ENCODE results near the gene PSORS1C2. TPM values are rescaled to one million over a fixed set of nuclear protein-coding genes. Genes with fewer than 3 reads are reported as not detected.

Gene PSORS1C2
- total and polyA plus RNA-seq, 4 donors, result not detected

DNA sequence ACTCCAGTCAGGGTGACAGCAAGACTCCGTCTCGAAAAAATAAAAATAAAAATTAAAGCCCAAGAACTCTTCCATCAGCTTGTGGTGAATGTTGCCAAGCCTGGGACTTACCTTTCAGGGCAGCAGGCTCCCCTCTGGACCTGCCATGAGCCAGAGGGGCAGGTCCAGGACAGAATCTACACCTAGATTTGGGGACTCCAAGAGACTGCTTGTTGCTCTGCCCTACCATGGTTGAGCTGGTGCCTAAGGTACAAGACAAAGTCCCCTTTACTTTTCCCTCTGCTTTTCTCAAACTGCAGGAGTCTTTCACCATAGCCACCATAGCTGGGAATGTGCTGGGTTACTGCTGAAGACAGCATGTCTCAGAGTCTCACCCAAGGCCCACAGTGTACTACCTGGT is 35.7 kb downstream of the PSORS1C2 start:
- WGBS (ENCODE audit: insufficient coverage), result 90% methylated on average over 2 of the region's 2 CpGs
- Histone ChIP-seq H3K4me1 (ENCODE audit: control insufficient read depth, insufficient read depth, low read length) (no peaks in the 10 kb centered on the region), H3K27ac (ENCODE audit: low read depth, low read length) (no peak overlapping the region), H3K27me3 (ENCODE audit: control insufficient read depth, insufficient read depth, low read length) (no peaks in the 10 kb centered on the region), H3K4me3 (ENCODE audit: low read depth, low read length) (no peak overlapping the region), H3K36me3 (ENCODE audit: control insufficient read depth, insufficient read depth, low read length) (no peaks in the 10 kb centered on the region), H3K9me3 (ENCODE audit: control insufficient read depth, insufficient read depth, low read length) (no peaks in the 10 kb centered on the region)
- no peak for DNase-seq (ENCODE audit: low read depth in 4 of 6, low spot score in 6 of 6)

DNA sequence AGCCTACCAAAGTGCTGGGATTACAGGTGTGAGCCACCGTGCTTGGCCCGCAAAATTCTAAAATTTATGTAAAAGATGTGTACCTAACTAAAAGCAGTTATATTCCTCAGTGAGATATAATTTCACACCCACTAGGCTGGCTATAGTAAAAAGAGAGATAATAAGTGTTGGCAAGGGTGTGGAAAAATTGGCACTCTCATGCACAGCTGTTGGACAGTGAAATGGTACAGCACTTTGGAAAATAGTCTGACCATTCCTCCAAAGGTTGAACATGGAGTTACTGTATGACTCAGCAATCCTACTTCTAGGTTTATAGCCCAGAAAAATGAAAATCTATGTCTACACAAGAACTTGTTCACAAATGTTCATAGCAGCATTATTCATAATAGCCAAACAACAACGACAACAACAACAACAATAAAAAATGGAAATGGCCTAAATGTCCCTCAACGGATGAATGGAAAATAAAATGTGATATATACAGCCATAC is 40.4 kb downstream of the PSORS1C2 start:
- H3K4me3 ChIP-seq (ENCODE audit: low read depth, low read length), result no peak overlapping the region
- H3K9me3 ChIP-seq (ENCODE audit: control insufficient read depth, insufficient read depth, low read length), result no peaks in the 10 kb centered on the region
- no peak overlapping the region for H3K27ac ChIP-seq (ENCODE audit: low read depth, low read length)
- no peak for DNase-seq (ENCODE audit: low read depth in 4 of 6, low spot score in 6 of 6)
- H3K36me3 ChIP-seq (ENCODE audit: control insufficient read depth, insufficient read depth, low read length), result no peaks in the 10 kb centered on the region
- H3K27me3 ChIP-seq (ENCODE audit: control insufficient read depth, insufficient read depth, low read length), result no peaks in the 10 kb centered on the region
- peaks cover 8% of the 10 kb centered on the region for H3K4me1 ChIP-seq (ENCODE audit: control insufficient read depth, insufficient read depth, low read length)
- no CpG with 5 or more reads among the region's 4 CpGs for WGBS (ENCODE audit: insufficient coverage)

DNA sequence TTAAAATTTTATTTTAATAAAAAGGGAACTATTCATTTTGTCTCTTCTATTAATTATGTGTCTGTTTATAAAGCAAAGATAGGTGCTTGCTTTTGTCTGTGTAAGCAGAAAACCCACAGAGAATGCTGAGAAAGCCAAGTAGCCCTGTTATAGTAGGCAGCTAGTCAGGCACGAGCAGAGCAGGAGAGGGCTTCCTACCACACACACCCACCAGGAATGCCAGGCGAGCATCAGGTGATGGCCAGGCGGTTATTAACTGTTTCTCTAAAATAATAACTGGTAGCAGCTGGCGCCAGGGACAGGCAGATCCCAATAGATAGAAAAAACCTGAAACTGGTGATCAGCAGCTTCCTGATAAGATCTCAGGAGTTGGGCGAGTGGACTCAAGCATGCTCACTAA is 42.2 kb downstream of the PSORS1C2 start:
- Histone ChIP-seq H3K36me3 (ENCODE audit: control insufficient read depth, insufficient read depth, low read length) (no peaks in the 10 kb centered on the region), H3K27ac (ENCODE audit: low read depth, low read length) (no peak overlapping the region), H3K4me1 (ENCODE audit: control insufficient read depth, insufficient read depth, low read length) (peaks cover 8% of the 10 kb centered on the region), H3K9me3 (ENCODE audit: control insufficient read depth, insufficient read depth, low read length) (no peaks in the 10 kb centered on the region), H3K4me3 (ENCODE audit: low read depth, low read length) (no peak overlapping the region), H3K27me3 (ENCODE audit: control insufficient read depth, insufficient read depth, low read length) (no peaks in the 10 kb centered on the region)
- 73% methylated on average over 5 of the region's 5 CpGs for WGBS (ENCODE audit: insufficient coverage)
- DNase-seq (ENCODE audit: low read depth in 4 of 6, low spot score in 6 of 6), result no peak

DNA sequence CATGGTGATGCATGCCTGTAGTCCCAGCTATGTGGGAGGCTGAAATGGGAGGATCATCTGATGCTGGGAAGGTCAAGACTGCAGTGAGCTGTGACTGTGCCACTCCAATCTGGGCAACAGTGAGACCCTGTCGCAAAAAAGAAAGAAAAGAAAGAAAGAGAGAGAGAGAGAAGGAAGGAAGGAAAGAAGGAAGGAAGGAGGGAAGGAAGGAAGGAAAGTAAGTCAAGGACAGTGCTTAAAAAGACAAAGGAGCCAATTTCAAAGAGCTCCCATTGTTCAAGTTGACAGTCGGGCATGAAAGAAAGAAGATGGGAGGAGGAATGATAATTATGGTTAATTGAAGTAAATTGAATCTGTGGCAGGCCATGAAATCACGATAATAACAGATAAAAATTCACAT is 42.7 kb downstream of the PSORS1C2 start:
- 75% methylated on average over 1 of the region's 3 CpGs for WGBS (ENCODE audit: insufficient coverage)
- DNase-seq (ENCODE audit: low read depth in 4 of 6, low spot score in 6 of 6), result no peak

DNA sequence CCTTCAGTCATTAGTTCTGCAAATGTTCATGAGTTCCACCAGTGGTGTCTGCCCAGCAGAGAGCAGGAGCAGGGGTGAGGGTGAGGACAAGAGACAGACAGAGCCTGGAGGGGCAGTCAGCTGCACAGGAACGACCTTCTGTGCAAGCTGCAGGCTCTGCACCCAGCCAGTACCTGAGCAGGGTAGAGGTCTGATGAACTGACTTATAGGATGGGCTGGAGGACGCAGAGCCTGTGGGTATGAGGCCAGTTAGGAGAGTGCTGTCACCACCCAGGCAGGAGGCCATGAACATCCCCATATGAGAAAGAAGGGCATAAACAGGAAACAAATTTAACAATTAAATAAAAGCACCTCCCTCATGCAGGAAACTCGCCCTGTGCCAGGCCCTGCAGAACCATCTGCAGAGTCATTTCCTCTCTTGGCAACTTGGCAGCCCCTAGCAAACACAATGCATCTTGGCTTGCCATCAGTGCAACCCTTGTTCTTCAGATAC is 44.4 kb downstream of the PSORS1C2 start:
- H3K27ac ChIP-seq (ENCODE audit: low read depth, low read length), result no peak overlapping the region
- WGBS (ENCODE audit: insufficient coverage), result 58% methylated on average over 2 of the region's 3 CpGs
- H3K27me3 ChIP-seq (ENCODE audit: control insufficient read depth, insufficient read depth, low read length), result no peaks in the 10 kb centered on the region
- peaks cover 8% of the 10 kb centered on the region for H3K4me1 ChIP-seq (ENCODE audit: control insufficient read depth, insufficient read depth, low read length)
- no peak overlapping the region for H3K4me3 ChIP-seq (ENCODE audit: low read depth, low read length)
- H3K36me3 ChIP-seq (ENCODE audit: control insufficient read depth, insufficient read depth, low read length), result no peaks in the 10 kb centered on the region
- no peaks in the 10 kb centered on the region for H3K9me3 ChIP-seq (ENCODE audit: control insufficient read depth, insufficient read depth, low read length)
- no peak for DNase-seq (ENCODE audit: low read depth in 4 of 6, low spot score in 6 of 6)

More for the DNA sequence above, 42.7 kb downstream of the PSORS1C2 start:
- H3K36me3 ChIP-seq (ENCODE audit: control insufficient read depth, insufficient read depth, low read length), result no peaks in the 10 kb centered on the region
- H3K27me3 ChIP-seq (ENCODE audit: control insufficient read depth, insufficient read depth, low read length), result no peaks in the 10 kb centered on the region
- H3K4me3 ChIP-seq (ENCODE audit: low read depth, low read length), result no peak overlapping the region
- H3K4me1 ChIP-seq (ENCODE audit: control insufficient read depth, insufficient read depth, low read length), result peaks cover 8% of the 10 kb centered on the region
- no peak overlapping the region for H3K27ac ChIP-seq (ENCODE audit: low read depth, low read length)
- H3K9me3 ChIP-seq (ENCODE audit: control insufficient read depth, insufficient read depth, low read length), result no peaks in the 10 kb centered on the region

DNA sequence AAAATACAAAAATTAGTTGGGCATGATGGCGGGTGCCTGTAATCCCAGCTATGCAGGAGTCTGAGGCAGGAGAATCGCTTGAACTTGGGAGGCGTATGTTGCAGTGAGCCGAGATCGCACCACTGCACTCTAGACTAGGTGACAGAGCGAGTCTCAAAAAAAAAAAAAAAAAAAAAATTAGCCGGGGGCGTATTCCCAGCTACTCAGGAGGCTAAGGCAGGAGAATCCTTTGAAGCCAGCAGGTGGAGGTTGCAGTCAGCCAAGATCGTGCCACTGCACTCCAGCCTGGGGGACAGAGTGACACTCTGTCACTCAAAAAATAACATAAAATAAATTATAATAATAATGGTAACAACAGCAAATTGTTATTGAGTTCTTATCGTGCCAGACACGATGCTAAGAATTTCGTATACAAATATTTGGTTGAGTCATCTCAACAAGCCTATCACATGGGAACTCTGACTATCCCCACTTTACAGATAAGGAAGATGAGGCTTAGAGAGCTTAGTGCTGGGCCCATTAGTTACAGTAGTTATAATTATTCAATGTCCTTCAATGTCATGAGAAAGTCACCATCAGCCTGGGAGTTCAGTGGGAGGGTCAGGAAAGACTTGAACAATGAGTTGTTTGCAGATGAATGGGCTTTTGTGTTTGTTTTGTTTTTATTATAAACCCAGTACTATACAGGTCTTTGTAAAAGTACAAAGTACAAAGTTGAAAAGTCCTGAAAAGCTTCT is 45.9 kb downstream of the PSORS1C2 start:
- no peaks in the 10 kb centered on the region for H3K27me3 ChIP-seq (ENCODE audit: control insufficient read depth, insufficient read depth, low read length)
- no peak overlapping the region for H3K27ac ChIP-seq (ENCODE audit: low read depth, low read length)
- peaks cover 8% of the 10 kb centered on the region for H3K4me1 ChIP-seq (ENCODE audit: control insufficient read depth, insufficient read depth, low read length)
- DNase-seq (ENCODE audit: low read depth in 4 of 6, low spot score in 6 of 6), result no peak
- no peak overlapping the region for H3K4me3 ChIP-seq (ENCODE audit: low read depth, low read length)
- H3K9me3 ChIP-seq (ENCODE audit: control insufficient read depth, insufficient read depth, low read length), result no peaks in the 10 kb centered on the region
- no peaks in the 10 kb centered on the region for H3K36me3 ChIP-seq (ENCODE audit: control insufficient read depth, insufficient read depth, low read length)
- WGBS (ENCODE audit: insufficient coverage), result 100% methylated on average over 6 of the region's 12 CpGs

DNA sequence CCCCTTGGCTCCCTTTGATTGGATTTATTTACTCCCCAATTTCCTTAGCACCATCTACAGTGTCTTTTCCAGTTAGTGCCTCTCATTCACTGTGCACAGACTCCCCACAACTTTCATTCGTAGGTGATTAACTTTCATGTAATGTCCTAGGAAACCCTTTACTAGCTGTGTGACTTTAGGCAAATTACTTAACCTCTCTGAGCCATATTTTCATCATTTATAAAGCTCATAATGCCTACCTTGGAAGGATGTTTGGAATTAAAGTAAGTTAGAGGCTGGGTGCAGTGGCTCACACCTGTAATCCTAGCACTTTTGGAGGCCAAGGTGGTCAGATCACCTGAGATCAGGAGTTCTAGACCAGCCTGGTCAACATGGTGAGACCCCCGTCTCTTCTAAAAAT is 46.6 kb downstream of the PSORS1C2 start:
- no peaks in the 10 kb centered on the region for H3K36me3 ChIP-seq (ENCODE audit: control insufficient read depth, insufficient read depth, low read length)
- no peak overlapping the region for H3K27ac ChIP-seq (ENCODE audit: low read depth, low read length)
- H3K4me1 ChIP-seq (ENCODE audit: control insufficient read depth, insufficient read depth, low read length), result peaks cover 8% of the 10 kb centered on the region
- no peak overlapping the region for H3K4me3 ChIP-seq (ENCODE audit: low read depth, low read length)
- WGBS (ENCODE audit: insufficient coverage), result no CpG with 5 or more reads among the region's 2 CpGs
- no peak for DNase-seq (ENCODE audit: low read depth in 4 of 6, low spot score in 6 of 6)
- H3K9me3 ChIP-seq (ENCODE audit: control insufficient read depth, insufficient read depth, low read length), result no peaks in the 10 kb centered on the region
- H3K27me3 ChIP-seq (ENCODE audit: control insufficient read depth, insufficient read depth, low read length), result no peaks in the 10 kb centered on the region

DNA sequence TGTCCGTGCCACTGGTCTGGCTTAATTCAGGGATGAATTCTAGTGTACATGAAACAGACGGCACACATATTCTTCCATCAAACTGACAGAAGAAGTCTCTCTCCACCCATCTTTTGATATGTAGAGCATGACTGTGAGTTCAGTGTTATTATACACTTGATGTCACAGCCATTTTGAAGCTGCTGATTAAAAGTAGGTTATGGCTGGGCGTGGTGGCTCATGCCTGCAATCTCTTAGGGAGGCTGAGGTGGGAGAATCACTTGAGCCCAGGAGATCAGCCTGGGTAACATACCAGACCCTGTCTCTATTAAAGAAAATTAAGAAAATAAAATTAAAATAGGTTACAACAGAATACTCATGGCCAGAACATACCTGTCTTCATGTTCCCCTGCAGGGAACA is 47.2 kb downstream of the PSORS1C2 start:
- no peaks in the 10 kb centered on the region for H3K9me3 ChIP-seq (ENCODE audit: control insufficient read depth, insufficient read depth, low read length)
- whole genome bisulfite sequencing (ENCODE audit: insufficient coverage), result no CpG with 5 or more reads among the region's 3 CpGs
- no peaks in the 10 kb centered on the region for H3K27me3 ChIP-seq (ENCODE audit: control insufficient read depth, insufficient read depth, low read length)
- no peak for DNase-seq (ENCODE audit: low read depth in 4 of 6, low spot score in 6 of 6)
- no peak overlapping the region for H3K4me3 ChIP-seq (ENCODE audit: low read depth, low read length)
- no peak overlapping the region for H3K27ac ChIP-seq (ENCODE audit: low read depth, low read length)
- peaks cover 8% of the 10 kb centered on the region for H3K4me1 ChIP-seq (ENCODE audit: control insufficient read depth, insufficient read depth, low read length)
- no peaks in the 10 kb centered on the region for H3K36me3 ChIP-seq (ENCODE audit: control insufficient read depth, insufficient read depth, low read length)

DNA sequence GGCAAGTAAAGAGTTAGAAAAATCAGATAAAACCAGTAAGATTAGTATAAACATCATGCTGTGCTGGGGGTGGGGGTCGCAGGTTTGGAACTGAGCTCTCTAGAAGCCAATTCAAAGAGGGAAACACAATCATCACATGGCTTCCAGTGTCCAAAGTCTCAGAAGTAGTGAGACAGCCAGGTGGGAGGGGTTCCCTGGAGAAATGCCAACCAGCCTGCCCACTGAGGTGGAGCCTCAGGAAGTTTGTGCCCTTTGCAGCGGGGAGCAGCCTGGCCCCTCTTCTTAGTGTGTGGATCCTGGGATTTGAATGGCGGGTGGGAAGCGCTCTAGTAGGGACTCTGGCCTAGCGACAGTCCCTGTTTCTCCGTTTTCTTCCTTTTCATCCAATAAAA is 47.9 kb downstream of the PSORS1C2 start:
- Histone ChIP-seq H3K4me3 (ENCODE audit: low read depth, low read length) (no peak overlapping the region), H3K27ac (ENCODE audit: low read depth, low read length) (no peak overlapping the region), H3K27me3 (ENCODE audit: control insufficient read depth, insufficient read depth, low read length) (no peaks in the 10 kb centered on the region), H3K9me3 (ENCODE audit: control insufficient read depth, insufficient read depth, low read length) (no peaks in the 10 kb centered on the region), H3K4me1 (ENCODE audit: control insufficient read depth, insufficient read depth, low read length) (peaks cover 8% of the 10 kb centered on the region), H3K36me3 (ENCODE audit: control insufficient read depth, insufficient read depth, low read length) (no peaks in the 10 kb centered on the region)
- DNase-seq (ENCODE audit: low read depth in 4 of 6, low spot score in 6 of 6), result no peak
- WGBS (ENCODE audit: insufficient coverage), result 40% methylated on average over 1 of the region's 6 CpGs

DNA sequence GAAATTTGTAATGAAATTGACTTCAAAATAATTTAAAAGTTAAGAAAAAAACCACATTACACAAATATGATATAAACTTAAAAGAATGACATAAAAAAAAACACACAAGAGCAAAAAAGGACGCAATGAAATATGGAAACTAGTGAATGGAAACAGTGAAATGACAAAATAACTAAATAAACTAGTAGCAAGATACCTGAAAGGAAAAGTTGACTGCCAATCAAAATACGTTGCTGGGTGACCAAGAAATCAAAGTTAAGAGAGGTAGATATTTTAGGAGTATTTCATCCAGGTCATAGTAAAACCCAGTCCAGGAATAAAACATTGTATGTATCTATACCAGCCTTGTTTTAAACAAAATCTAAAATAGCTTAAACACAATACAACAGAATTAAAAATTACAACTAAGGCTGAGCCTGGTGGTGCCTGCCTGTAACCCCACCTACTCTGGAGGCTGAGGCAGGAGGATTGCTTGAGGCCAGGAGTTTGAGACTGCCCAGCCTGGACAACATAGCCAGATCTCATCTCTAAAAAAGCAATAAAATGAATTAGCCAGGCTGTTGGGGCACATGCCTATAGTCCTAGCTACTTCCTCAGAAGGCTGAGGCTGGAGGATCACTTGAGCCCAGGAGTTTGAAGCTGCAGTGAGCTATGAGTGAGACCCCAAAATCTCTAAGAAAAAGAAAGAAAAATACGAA is 48.4 kb downstream of the PSORS1C2 start:
- Histone ChIP-seq H3K9me3 (ENCODE audit: control insufficient read depth, insufficient read depth, low read length) (no peaks in the 10 kb centered on the region), H3K36me3 (ENCODE audit: control insufficient read depth, insufficient read depth, low read length) (no peaks in the 10 kb centered on the region), H3K27me3 (ENCODE audit: control insufficient read depth, insufficient read depth, low read length) (no peaks in the 10 kb centered on the region), H3K4me3 (ENCODE audit: low read depth, low read length) (no peak overlapping the region), H3K4me1 (ENCODE audit: control insufficient read depth, insufficient read depth, low read length) (peaks cover 8% of the 10 kb centered on the region), H3K27ac (ENCODE audit: low read depth, low read length) (no peak overlapping the region)
- WGBS (ENCODE audit: insufficient coverage), result no CpG with 5 or more reads among the region's 3 CpGs
- DNase-seq (ENCODE audit: low read depth in 4 of 6, low spot score in 6 of 6), result no peak
